Rectal smooth muscle tissue (tissue), 1 donor: ENCODE data around the gene ANO3.

Experiments
- H3K27ac ChIP-seq: one replicate; pipeline ENCODE4 v1.7.0; 2013; ENCODE audit warnings: low read depth, low read length, inconsistent platforms
- H3K27me3 ChIP-seq: one replicate; pipeline ENCODE4 v1.7.0; 2013; ENCODE audit warnings: low read length; ENCODE audit not compliant: control insufficient read depth, insufficient read depth
- H3K36me3 ChIP-seq: one replicate; pipeline ENCODE4 v1.7.0; 2013; ENCODE audit warnings: low read length; ENCODE audit not compliant: control insufficient read depth, insufficient read depth
- H3K4me1 ChIP-seq: one replicate; pipeline ENCODE4 v1.7.0; 2013; ENCODE audit warnings: low read length; ENCODE audit not compliant: control insufficient read depth, insufficient read depth
- H3K4me3 ChIP-seq: one replicate; pipeline ENCODE4 v1.7.0; 2013; ENCODE audit warnings: low read length
- H3K9ac ChIP-seq: one replicate; pipeline ENCODE4 v1.7.0; 2013; ENCODE audit warnings: low read length

The ANO3 gene

GRCh38 chr11:26522912-26523610, 191.1 kb downstream of the ANO3 start:
- H3K36me3 ChIP-seq = no peaks in the 10 kb centered on the region

GRCh38 chr11:26527685-26528084, 195.8 kb downstream of the ANO3 start:
- H3K9ac ChIP-seq = no peak overlapping the region
- no peak overlapping the region for H3K4me3 ChIP-seq
- H3K27me3 ChIP-seq = no peaks in the 10 kb centered on the region
- no peaks in the 10 kb centered on the region for H3K36me3 ChIP-seq
- no peaks in the 10 kb centered on the region for H3K4me1 ChIP-seq
- H3K27ac ChIP-seq = no peak overlapping the region

More at GRCh38 chr11:26522912-26523610, 191.1 kb downstream of the ANO3 start:
- Histone ChIP-seq H3K27ac (no peak overlapping the region), H3K4me1 (no peaks in the 10 kb centered on the region), H3K9ac (no peak overlapping the region), H3K27me3 (no peaks in the 10 kb centered on the region), H3K4me3 (no peak overlapping the region)

GRCh38 chr11:26537341-26537740, 205.4 kb downstream of the ANO3 start:
- H3K4me3 ChIP-seq = no peak overlapping the region
- no peaks in the 10 kb centered on the region for H3K36me3 ChIP-seq
- no peak overlapping the region for H3K9ac ChIP-seq
- H3K4me1 ChIP-seq = no peaks in the 10 kb centered on the region
- H3K27ac ChIP-seq = no peak overlapping the region
- no peaks in the 10 kb centered on the region for H3K27me3 ChIP-seq

GRCh38 chr11:26539517-26539916, 207.6 kb downstream of the ANO3 start:
- H3K27ac ChIP-seq = no peak overlapping the region
- H3K27me3 ChIP-seq = no peaks in the 10 kb centered on the region
- no peak overlapping the region for H3K4me3 ChIP-seq
- H3K4me1 ChIP-seq = no peaks in the 10 kb centered on the region
- H3K9ac ChIP-seq = no peak overlapping the region
- no peaks in the 10 kb centered on the region for H3K36me3 ChIP-seq

- Histone ChIP-seq H3K9ac (no peak overlapping the region), H3K36me3 (no peaks in the 10 kb centered on the region), H3K4me1 (no peaks in the 10 kb centered on the region), H3K27ac (no peak overlapping the region), H3K27me3 (no peaks in the 10 kb centered on the region), H3K4me3 (no peak overlapping the region)
Observed at GRCh38 chr11:26541870-26542269, 209.9 kb downstream of the ANO3 start.

GRCh38 chr11:26549176-26549575, 217.2 kb downstream of the ANO3 start:
- Histone ChIP-seq H3K36me3 (no peaks in the 10 kb centered on the region), H3K27ac (no peak overlapping the region), H3K4me3 (no peak overlapping the region), H3K4me1 (no peaks in the 10 kb centered on the region), H3K27me3 (no peaks in the 10 kb centered on the region), H3K9ac (no peak overlapping the region)

GRCh38 chr11:26550022-26550421, 218.1 kb downstream of the ANO3 start:
- H3K4me3 ChIP-seq = no peak overlapping the region
- no peak overlapping the region for H3K27ac ChIP-seq
- no peaks in the 10 kb centered on the region for H3K36me3 ChIP-seq
- H3K27me3 ChIP-seq = no peaks in the 10 kb centered on the region
- no peak overlapping the region for H3K9ac ChIP-seq
- no peaks in the 10 kb centered on the region for H3K4me1 ChIP-seq

GRCh38 chr11:26551186-26551801, 219.4 kb downstream of the ANO3 start:
- Histone ChIP-seq H3K27me3 (no peaks in the 10 kb centered on the region), H3K36me3 (no peaks in the 10 kb centered on the region), H3K9ac (no peak overlapping the region), H3K4me1 (no peaks in the 10 kb centered on the region), H3K4me3 (no peak overlapping the region), H3K27ac (no peak overlapping the region)

- H3K36me3 ChIP-seq = no peaks in the 10 kb centered on the region
- no peak overlapping the region for H3K4me3 ChIP-seq
- H3K27ac ChIP-seq = no peak overlapping the region
- no peak overlapping the region for H3K9ac ChIP-seq
- no peaks in the 10 kb centered on the region for H3K27me3 ChIP-seq
- H3K4me1 ChIP-seq = no peaks in the 10 kb centered on the region
Observed at GRCh38 chr11:26553182-26553581, 221.3 kb downstream of the ANO3 start.

GRCh38 chr11:26554455-26554854, 222.5 kb downstream of the ANO3 start:
- Histone ChIP-seq H3K36me3 (no peaks in the 10 kb centered on the region), H3K4me3 (no peak overlapping the region), H3K4me1 (no peaks in the 10 kb centered on the region), H3K9ac (no peak overlapping the region), H3K27ac (no peak overlapping the region), H3K27me3 (no peaks in the 10 kb centered on the region)

- Histone ChIP-seq H3K27ac (no peak overlapping the region), H3K4me3 (no peak overlapping the region), H3K4me1 (no peaks in the 10 kb centered on the region), H3K27me3 (no peaks in the 10 kb centered on the region), H3K36me3 (no peaks in the 10 kb centered on the region), H3K9ac (no peak overlapping the region)
Observed at GRCh38 chr11:26556582-26556981, 224.7 kb downstream of the ANO3 start.

GRCh38 chr11:26557666-26558065, 225.7 kb downstream of the ANO3 start:
- Histone ChIP-seq H3K9ac (no peak overlapping the region), H3K4me3 (no peak overlapping the region), H3K36me3 (no peaks in the 10 kb centered on the region), H3K27ac (no peak overlapping the region), H3K27me3 (no peaks in the 10 kb centered on the region), H3K4me1 (no peaks in the 10 kb centered on the region)

- no peaks in the 10 kb centered on the region for H3K4me1 ChIP-seq
- H3K36me3 ChIP-seq = no peaks in the 10 kb centered on the region
Observed at GRCh38 chr11:26558190-26558589, 226.3 kb downstream of the ANO3 start.

More at GRCh38 chr11:26558190-26558589, 226.3 kb downstream of the ANO3 start:
- Histone ChIP-seq H3K27ac (no peak overlapping the region), H3K9ac (no peak overlapping the region), H3K27me3 (no peaks in the 10 kb centered on the region), H3K4me3 (no peak overlapping the region)
